NK-92 treated with Interleukin-12 subunit alpha and Interleukin-12 subunit beta, amount 100 ng/mL, for 24 hours (cell line): ENCODE data around the gene TRIM38.
"Not testable (repeated sequence)": the region's sequence is repeated elsewhere in the genome, so short reads cannot be mapped to it uniquely, and the experiment has no call there.

Experiments
- DNase-seq: peaks from one replicate; lab custom pipeline; 2025; lab: John Stamatoyannopoulos, UW

TRIM38 gene, protein sequence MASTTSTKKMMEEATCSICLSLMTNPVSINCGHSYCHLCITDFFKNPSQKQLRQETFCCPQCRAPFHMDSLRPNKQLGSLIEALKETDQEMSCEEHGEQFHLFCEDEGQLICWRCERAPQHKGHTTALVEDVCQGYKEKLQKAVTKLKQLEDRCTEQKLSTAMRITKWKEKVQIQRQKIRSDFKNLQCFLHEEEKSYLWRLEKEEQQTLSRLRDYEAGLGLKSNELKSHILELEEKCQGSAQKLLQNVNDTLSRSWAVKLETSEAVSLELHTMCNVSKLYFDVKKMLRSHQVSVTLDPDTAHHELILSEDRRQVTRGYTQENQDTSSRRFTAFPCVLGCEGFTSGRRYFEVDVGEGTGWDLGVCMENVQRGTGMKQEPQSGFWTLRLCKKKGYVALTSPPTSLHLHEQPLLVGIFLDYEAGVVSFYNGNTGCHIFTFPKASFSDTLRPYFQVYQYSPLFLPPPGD

DNA sequence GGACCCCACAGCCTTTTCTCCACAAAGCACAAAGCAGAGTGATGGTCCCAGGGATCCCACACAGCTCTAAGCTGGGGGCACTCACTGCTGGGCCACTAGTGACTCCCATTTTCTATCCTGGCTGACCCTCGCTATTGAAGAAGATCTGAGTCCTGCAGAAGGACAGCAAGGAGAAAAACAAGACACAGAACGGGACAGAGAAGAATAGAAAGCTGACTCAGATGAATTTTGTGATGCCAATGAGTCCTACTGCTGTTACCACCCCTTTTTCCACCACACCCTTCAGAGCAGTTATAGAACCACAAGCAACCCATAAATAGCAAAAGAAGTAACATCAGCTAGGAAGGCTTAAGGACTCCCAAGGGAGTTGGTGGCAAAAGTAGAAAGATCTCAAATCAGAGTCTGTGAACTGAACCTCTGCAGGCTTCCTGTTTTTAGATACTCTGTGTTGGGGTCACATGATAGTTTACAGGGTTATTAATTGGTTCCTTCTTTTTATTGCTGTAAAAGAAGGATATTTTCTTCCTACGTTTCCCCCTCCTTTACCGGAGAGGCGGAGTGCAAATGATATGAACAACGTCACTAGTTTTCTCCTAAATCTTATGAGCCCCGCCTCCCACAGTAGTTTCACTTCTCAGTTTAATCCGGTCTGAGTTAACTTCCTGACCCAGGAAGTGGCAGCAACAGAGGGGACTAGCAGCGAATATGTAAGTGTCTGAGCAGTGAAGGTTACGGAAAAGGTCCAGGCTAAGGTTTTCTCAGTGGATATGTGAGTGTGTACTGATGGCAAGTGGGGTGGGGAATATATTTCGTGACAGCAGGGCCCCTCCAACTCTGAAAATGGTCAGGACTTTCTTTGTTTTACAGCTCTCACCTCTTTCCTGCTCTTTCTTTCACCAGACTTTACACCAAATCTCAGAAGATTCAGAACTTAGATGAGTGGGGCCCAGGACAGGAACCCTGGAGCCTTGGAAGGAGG lies at the start of gene TRIM38:
TSS of gene TRIM38 (plus strand) at position 654 of the 979 bp plus-strand sequence. CDS start 3,721 bp downstream, outside the sequence.
- DNase-seq, result peak; percentile 41

- no peak for DNase-seq
Measured at GRCh38 chr6:25913741-25914140, 48.9 kb upstream of the TRIM38 start.

- no peak for DNase-seq
Measured at GRCh38 chr6:25916330-25916729, 46.3 kb upstream of the TRIM38 start.

- DNase-seq, result no peak
Measured at GRCh38 chr6:25916789-25917490, 45.7 kb upstream of the TRIM38 start.

- no peak for DNase-seq
Measured at GRCh38 chr6:25918083-25918683, 44.4 kb upstream of the TRIM38 start.

GRCh38 chr6:25919657-25920056 lies 42.9 kb upstream of the TRIM38 start:
- no peak for DNase-seq

GRCh38 chr6:25921525-25922203 lies 40.9 kb upstream of the TRIM38 start:
- DNase-seq, result no peak

DNA sequence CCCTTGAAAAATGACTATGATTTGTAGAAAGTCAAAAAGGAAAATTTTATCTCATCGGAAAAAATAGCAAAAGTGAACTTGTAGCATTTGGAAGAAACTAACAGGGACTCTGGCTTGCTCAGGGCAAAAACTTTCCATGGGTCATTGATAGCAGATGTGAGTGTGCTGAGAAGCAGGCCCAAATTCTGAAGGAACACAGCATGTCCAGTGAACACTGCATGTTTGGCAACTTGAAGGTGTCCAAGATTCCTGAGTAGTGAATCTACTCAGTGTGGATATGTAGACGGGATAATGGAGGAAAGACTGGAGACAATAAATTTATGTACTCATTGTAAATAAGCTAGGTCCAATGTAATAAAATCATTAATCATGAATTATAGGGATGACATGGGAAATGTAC lies 40.3 kb upstream of the TRIM38 start:
- no peak for DNase-seq

GRCh38 chr6:25925876-25926275 lies 36.7 kb upstream of the TRIM38 start:
- no peak for DNase-seq

GRCh38 chr6:25927178-25927577 lies 35.4 kb upstream of the TRIM38 start:
- no peak for DNase-seq

DNA sequence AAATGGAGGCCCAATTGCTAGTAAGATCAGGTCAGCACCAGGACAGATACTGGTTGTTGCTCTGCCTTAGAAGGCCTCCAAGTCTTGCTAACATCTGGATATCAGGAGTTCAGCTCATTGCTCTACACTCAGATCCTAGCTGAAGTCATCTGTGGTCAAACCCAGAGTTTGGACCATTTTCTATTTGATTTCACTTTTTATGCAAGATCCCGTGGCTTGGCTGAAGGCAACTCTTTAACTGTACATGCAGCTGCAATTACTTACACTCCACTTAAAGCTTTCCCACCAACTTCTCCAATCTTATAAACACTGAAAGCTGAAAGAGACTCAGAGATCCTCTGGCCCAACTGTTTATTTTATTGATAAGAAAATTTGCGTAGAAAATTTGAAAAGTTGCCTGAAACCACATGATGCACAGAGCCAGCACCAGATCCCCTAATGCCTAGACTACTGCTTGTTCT lies 34.8 kb upstream of the TRIM38 start:
- no peak for DNase-seq

DNA sequence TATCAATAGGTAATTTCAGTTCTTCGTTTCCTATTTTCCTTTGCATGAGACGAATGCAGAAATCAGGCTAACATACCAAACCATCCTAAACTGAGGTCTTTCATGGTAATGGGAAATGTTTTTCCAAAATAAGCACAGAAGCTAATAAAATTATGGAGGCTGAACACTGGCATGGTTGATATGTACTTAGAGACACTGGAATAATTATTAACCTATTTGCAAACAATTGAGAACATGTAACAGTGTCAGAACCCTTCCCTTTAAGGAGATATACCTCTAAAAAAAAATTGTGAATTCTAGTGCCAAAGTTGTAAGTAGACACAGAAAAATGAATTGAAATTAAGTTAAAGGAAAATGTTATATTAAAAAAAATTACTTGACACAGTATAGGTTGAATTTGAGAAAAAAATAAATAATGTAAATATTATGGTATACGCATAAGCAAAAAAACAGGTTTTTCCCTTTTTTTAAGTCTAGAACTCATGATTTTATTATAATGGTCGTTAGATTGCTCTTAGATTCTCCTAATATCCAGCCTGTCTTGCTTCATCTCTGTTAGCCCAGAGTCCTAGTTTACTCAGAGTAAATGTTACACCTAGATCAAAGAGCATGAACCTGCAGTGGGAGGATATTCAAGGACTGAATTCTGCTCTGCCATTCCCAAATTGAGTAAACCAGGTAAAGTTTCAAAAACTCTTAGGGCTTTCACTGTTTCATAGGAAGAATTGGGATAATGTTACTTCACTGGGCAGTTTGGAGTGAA lies 33.9 kb upstream of the TRIM38 start:
- DNase-seq, result no peak

DNA sequence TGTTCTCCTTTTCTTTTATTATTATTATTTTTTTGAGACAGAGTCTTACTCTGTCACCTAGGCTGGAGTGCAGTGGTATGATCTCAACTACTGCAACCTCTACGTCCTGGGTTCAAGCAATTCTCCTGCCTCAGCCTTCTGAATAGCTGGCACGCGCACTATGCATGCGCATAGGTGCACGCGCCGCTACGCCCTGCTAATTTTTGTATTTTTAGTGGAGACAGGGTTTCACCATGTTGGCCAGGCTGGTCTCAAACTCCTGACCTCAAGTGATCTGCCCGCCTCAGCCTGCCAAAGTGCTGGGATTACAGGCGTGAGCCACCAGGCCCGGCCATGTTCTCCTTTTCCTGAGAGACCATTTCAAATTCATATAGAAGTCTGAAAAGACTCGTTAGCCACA lies 32.8 kb upstream of the TRIM38 start:
- not testable (repeated sequence) for DNase-seq

GRCh38 chr6:25930532-25931410 lies 31.8 kb upstream of the TRIM38 start, which contains the start of gene SLC17A2:
TSS of gene SLC17A2 (minus strand) at chr6:25930691. CDS start at chr6:25925796, 4,895 bp downstream.
- no peak for DNase-seq

- no peak for DNase-seq
Measured at GRCh38 chr6:25931411-25931709, 31.2 kb upstream of the TRIM38 start.

DNA sequence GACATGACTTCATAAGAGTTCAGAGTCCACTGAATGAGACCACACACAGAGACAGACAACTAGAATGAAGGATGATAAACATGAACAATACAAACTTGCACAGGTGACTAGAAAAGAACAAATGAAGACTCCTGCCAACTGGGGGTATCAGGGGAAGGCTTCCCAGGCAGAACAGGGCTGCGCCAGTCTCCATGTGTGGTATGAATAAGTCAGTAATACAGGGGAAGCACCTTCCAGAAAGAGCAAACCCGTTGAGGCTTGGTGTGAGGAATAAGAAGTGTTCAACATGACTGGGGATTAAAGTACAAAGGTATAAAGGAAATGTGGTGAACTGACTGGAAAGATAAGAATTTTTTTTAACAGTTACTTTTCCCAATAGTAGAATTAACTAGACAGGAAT lies 28.4 kb upstream of the TRIM38 start:
- DNase-seq, result no peak

DNA sequence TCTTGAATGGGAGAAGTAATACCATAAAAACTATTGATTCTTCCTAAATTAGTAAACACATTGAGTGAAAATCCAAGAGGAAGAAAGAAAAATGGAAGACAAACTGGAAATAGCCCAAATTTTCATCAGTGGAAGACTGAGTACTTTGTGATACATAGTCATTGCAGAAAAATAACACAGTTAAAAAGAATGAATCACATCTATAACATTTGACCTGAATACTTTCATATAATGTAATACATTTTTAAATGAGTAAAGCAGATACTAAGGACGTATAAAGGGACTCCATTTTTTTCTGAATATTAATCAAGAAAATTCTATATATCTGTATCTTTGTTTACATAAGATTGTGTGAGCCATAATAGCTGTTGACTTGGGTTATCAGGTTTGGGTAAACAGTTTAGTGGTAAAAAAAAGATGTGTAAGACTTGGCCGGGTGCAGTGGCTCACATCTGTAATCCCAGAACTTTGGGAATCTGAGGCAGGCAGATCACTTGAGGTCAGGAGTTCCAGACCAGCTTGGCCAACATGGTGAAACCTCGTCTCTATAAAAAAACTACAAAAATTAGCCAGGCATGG lies 27.8 kb upstream of the TRIM38 start:
- no peak for DNase-seq

- no peak for DNase-seq
Measured at GRCh38 chr6:25935953-25936352, 26.6 kb upstream of the TRIM38 start.

DNA sequence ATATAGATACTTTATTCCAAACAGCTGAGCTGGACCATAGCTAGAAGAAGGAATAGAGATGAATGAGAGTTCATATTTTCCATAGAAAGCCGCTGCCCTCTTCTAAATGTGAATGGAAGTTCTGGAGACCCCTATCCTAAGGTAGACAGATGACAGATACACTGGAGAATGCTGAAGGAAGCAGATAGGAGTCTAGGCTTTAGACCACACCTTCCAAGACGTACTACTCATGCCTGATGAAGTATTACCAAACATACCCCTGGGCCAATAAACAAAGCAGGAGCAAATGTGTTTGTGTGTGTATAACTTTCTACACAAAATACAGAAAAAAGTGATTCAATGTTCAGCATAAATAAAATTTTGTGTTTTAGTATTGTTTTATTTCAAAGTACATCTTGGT lies 23.0 kb upstream of the TRIM38 start:
- no peak for DNase-seq
